HepG2 (cell line): ENCODE data around the gene XPR1. TPM values are rescaled to one million over a fixed set of nuclear protein-coding genes. Genes with fewer than 3 reads are reported as not detected.

Source experiments
- ATAC-seq: fragments of 200-7000 bp; cut with Tn5 transposase; 3 replicates; pipeline ENCODE4 v1.9.1; 2020; ENCODE audit warnings: mild to moderate bottlenecking, moderate library complexity
- BruUV-seq: library from RNA; stranded (reverse); fragments of 400-500 nt; replicated peaks from 2 replicates; lab custom pipeline; 2021; lab: Mats Ljungman, UMichigan
- CTCF ChIA-PET: fragments of 300-600 bp; formaldehyde crosslinking; extraction: SDS; loops from one replicate; lab custom pipeline; 2021; ENCODE audit warnings: low total read pairs, inconsistent platforms, low intra/inter-chr PET ratio; lab: Yijun Ruan, JAX
- POLR2A ChIA-PET: fragments of 350-600 bp; sonication (Branson Sonifier 250); formaldehyde crosslinking; loops from one replicate; lab custom pipeline; 2020; ENCODE audit warnings: antibody characterized with exemption, inconsistent platforms; lab: Yijun Ruan, JAX
- DNase-seq: peaks from one replicate; pipeline ENCODE4 v3.0.0-alpha.2; 2015; ENCODE audit warnings: low spot score
- FAIRE-seq: peaks from 3 replicates; lab custom pipeline; 2011; peaks lifted over from hg19 to GRCh38; lab: Jason Lieb, UNC
- H2AFZ ChIP-seq: one replicate; pipeline ENCODE4 v1.6.1; 2011; ENCODE audit warnings: low read length, inconsistent platforms
- H3K27ac ChIP-seq: fragments of 300-600 bp; 3 replicates; pipeline ENCODE4 v1.8.0; 2011; ENCODE audit warnings: mixed run types, mild to moderate bottlenecking, mixed read lengths, low read length, inconsistent platforms; ENCODE audit not compliant: insufficient read depth; ENCODE audit errors: extremely low read length
- H3K27me3 ChIP-seq, 2 experiments: fragments of 200-600 bp in 1 of 2; 2 replicates in 1 of 2; 3 replicates in 1 of 2; pipeline versions ENCODE4 v1.6.0 to v1.8.0; 2011; ENCODE audit warnings: low read length in 2 of 2, mild to moderate bottlenecking in 2 of 2, moderate library complexity in 2 of 2, inconsistent platforms in 1 of 2; ENCODE audit not compliant: insufficient read depth in 2 of 2, control insufficient read depth in 1 of 2
- H3K36me3 ChIP-seq, 2 experiments: fragments of 200-600 bp in 1 of 2; replicated peaks in 1 of 2; 2 replicates in 1 of 2; 3 replicates in 1 of 2; pipeline versions ENCODE4 v1.5.1 to v1.8.0; 2011; ENCODE audit warnings: low read length in 2 of 2, inconsistent platforms in 1 of 2; ENCODE audit not compliant: insufficient read depth in 2 of 2, control insufficient read depth in 1 of 2
- H3K4me1 ChIP-seq: 2 replicates; pipeline ENCODE4 v1.5.1; 2012; ENCODE audit warnings: low read length, inconsistent platforms; ENCODE audit not compliant: insufficient read depth
- H3K4me2 ChIP-seq: 2 replicates; pipeline ENCODE4 v1.6.0; 2011; ENCODE audit warnings: low read depth, low read length, inconsistent platforms
- H3K4me3 ChIP-seq, 3 experiments: fragments of 200-600 bp in 1 of 3; sonication (generic), shearing (Covaris generic) in 1 of 3; replicated peaks in 1 of 3; 2 replicates each; pipeline ENCODE4 v1.5.1; 2011 to 2016; ENCODE audit warnings: low read length in 3 of 3, inconsistent platforms in 2 of 3, low read depth in 2 of 3, mild to moderate bottlenecking in 2 of 3, control low read depth in 1 of 3, mixed read lengths in 1 of 3; ENCODE audit not compliant: insufficient read depth in 1 of 3
- H3K79me2 ChIP-seq: one replicate; pipeline ENCODE4 v1.6.1; 2011; ENCODE audit warnings: low read length, inconsistent platforms; ENCODE audit not compliant: insufficient read depth
- H3K9ac ChIP-seq: 2 replicates; pipeline ENCODE4 v1.6.0; 2011; ENCODE audit warnings: mild to moderate bottlenecking, low read depth, low read length, inconsistent platforms; ENCODE audit not compliant: insufficient read depth
- H3K9me3 ChIP-seq: 2 replicates; pipeline ENCODE4 v1.5.1; 2012; ENCODE audit warnings: mild to moderate bottlenecking, low read length
- H4K20me1 ChIP-seq: 2 replicates; pipeline ENCODE4 v1.6.0; 2011; ENCODE audit warnings: inconsistent platforms, mild to moderate bottlenecking, low read length, moderate library complexity; ENCODE audit not compliant: insufficient read depth
- AKAP8 ChIP-seq: sonication (generic); formaldehyde crosslinking; IDR thresholded peaks from 2 replicates; pipeline ENCODE4 v1.5.1; 2020; ENCODE audit warnings: mild to moderate bottlenecking, missing genetic modification reagents
- ARID3A ChIP-seq: IDR thresholded peaks from 2 replicates; pipeline ENCODE4 v1.6.1; 2012; ENCODE audit warnings: low read depth, low read length, improper control_type of control experiment
- ELK4 ChIP-seq: sonication (generic); formaldehyde crosslinking; IDR thresholded peaks from 2 replicates; pipeline ENCODE4 v1.9.0; 2021; ENCODE audit warnings: missing genetic modification reagents, borderline replicate concordance
- ERF ChIP-seq: IDR thresholded peaks from 2 replicates; pipeline ENCODE4 v1.6.1; 2018; ENCODE audit warnings: missing biosample characterization, missing genetic modification reagents
- KDM6A ChIP-seq: IDR thresholded peaks from 2 replicates; pipeline ENCODE4 v1.6.1; 2016; ENCODE audit warnings: low read depth
- MIER3 ChIP-seq: IDR thresholded peaks from 2 replicates; pipeline ENCODE4 v1.6.1; 2016; ENCODE audit warnings: missing compliant biosample characterization, borderline replicate concordance
- NFIC ChIP-seq: IDR thresholded peaks from 2 replicates; pipeline ENCODE4 v1.6.1; 2012; ENCODE audit warnings: mild to moderate bottlenecking, low read length, inconsistent platforms
- PCBP1 ChIP-seq: fragments of 200-400 bp; formaldehyde crosslinking; IDR thresholded peaks from 2 replicates; pipeline ENCODE4 v1.6.1; 2017; ENCODE audit warnings: mild to moderate bottlenecking, low read depth, low read length, borderline replicate concordance
- SRY ChIP-seq: sonication (generic); formaldehyde crosslinking; IDR thresholded peaks from 2 replicates; pipeline ENCODE4 v1.8.0; 2022; ENCODE audit warnings: mild to moderate bottlenecking, missing genetic modification reagents
- UBTF ChIP-seq: sonication (generic); formaldehyde crosslinking; IDR thresholded peaks from 2 replicates; pipeline ENCODE4 v1.4.0; 2020; ENCODE audit warnings: mild to moderate bottlenecking, missing genetic modification reagents
- ZHX2 ChIP-seq, 2 experiments: sonication (generic) in 1 of 2; formaldehyde crosslinking in 1 of 2; IDR thresholded peaks; 2 replicates each; pipeline versions ENCODE4 v1.6.1 to v1.9.0; 2014 to 2022; ENCODE audit warnings: antibody characterized with exemption in 1 of 2, borderline replicate concordance in 1 of 2, inconsistent platforms in 1 of 2, low read depth in 1 of 2, missing genetic modification reagents in 1 of 2
- ZNF160 ChIP-seq: sonication (generic); formaldehyde crosslinking; IDR thresholded peaks from 2 replicates; pipeline ENCODE4 v1.8.0; 2022; ENCODE audit warnings: mild to moderate bottlenecking, inconsistent platforms, missing genetic modification reagents
- ZNF563 ChIP-seq: sonication (generic); formaldehyde crosslinking; IDR thresholded peaks from 2 replicates; pipeline ENCODE4 v1.8.0; 2022; ENCODE audit warnings: mild to moderate bottlenecking, moderate library complexity, missing genetic modification reagents
- ZSCAN25 ChIP-seq: sonication (generic); formaldehyde crosslinking; IDR thresholded peaks from 2 replicates; pipeline ENCODE4 v1.8.0; 2022; ENCODE audit warnings: mild to moderate bottlenecking, missing genetic modification reagents
- WGBS: methylation state at CpG from one replicate; pipeline ENCODE4 v1.1.6; 2017; ENCODE audit warnings: low lambda C conversion rate; 5-methylcytosine and 5-hydroxymethylcytosine counted together
- in situ Hi-C: cut with HindIII; loops from 2 replicates; pipeline ENCODE4 v1.10.0; 2017; ENCODE audit warnings: low pct_unique_long_range_greater_than_20kb; ENCODE audit not compliant: extremely low pct_ligation_motif_present
- intact Hi-C: fragments of 100-400 bp; cut with micrococcal nuclease; formaldehyde crosslinking; loops from one replicate; pipeline ENCODE4 v1.10.0; 2022; ENCODE audit not compliant: unreplicated experiment
- polyA plus RNA-seq, 8 experiments: library from polyadenylated mRNA; depleted of rRNA in 3 of 8; stranded (reverse) in 7 of 8; unstranded in 1 of 8; fragments of >200 nt; fragmentation: Illumina TruSeq in 4 of 8; extraction: Trizol in 4 of 8; gene quantifications; 2 replicates each; pipeline versions ENCODE4 v1.2.1 to v1.2.3, GENCODE V29; 2011 to 2016; ENCODE audit warnings: low read depth in 4 of 8, missing spikeins in 1 of 8, mixed read lengths in 1 of 8; ENCODE audit not compliant: insufficient read depth in 1 of 8
- total RNA-seq, 5 experiments: library from RNA; depleted of rRNA; stranded (reverse); fragments of >200 nt; fragmentation: Illumina TruSeq; extraction: Trizol; gene quantifications; 2 replicates each; pipeline ENCODE4 v1.2.3, GENCODE V29; 2016; ENCODE audit warnings: low read depth in 1 of 5

Gene XPR1
- total and polyA plus RNA-seq, 2 of the 13 experiments (the other 11 are each of a cell fraction or from before 2014, with no cell fraction given): 22.3 to 23.6 TPM

GRCh38 chr1:180860535-180860934 lies 228.7 kb downstream of the XPR1 start:
- CTCF ChIA-PET: interaction anchor here (0.7 kb wide), 1 partner anchor 345 kb away, joined by 3 read pairs; no protein-coding TSS in a partner anchor
- no peaks in the 10 kb centered on the region for H3K36me3 ChIP-seq
- H3K9me3 ChIP-seq: no peaks in the 10 kb centered on the region
- H3K27me3 ChIP-seq: no peaks in the 10 kb centered on the region
- H3K4me1 ChIP-seq: no peaks in the 10 kb centered on the region
- H3K27ac ChIP-seq: no peak overlapping the region
- intact Hi-C loops (loop anchor here (5.0 kb wide), 4 partner anchors 83 to 343 kb away; partner anchors contain the start of gene XPR1), in situ Hi-C loops (loop anchor here (5.0 kb wide), 1 partner anchor 343 kb away; no protein-coding TSS in a partner anchor)
- DNase-seq (no peak), FAIRE-seq (no peak), ATAC-seq (no peak)
- BruUV-seq: no TSS peak
- no peak overlapping the region for H2AFZ ChIP-seq
- H3K4me2 ChIP-seq: no peak overlapping the region
- H3K79me2 ChIP-seq: no peaks in the 10 kb centered on the region
- H4K20me1 ChIP-seq: no peaks in the 10 kb centered on the region
- POLR2A ChIA-PET: no interaction called here
- H3K4me3 ChIP-seq: no peak overlapping the region
- 84% methylated on average over 2 of the region's 2 CpGs for WGBS
- no peak overlapping the region for H3K9ac ChIP-seq
- TF ChIP-seq AKAP8 (CRISPR knock-in tag): no peak
- no peak for TF ChIP-seq KDM6A (CRISPR knock-in tag)
- TF ChIP-seq MIER3: no peak
- no peak for TF ChIP-seq NFIC
- TF ChIP-seq ARID3A: no peak
- TF ChIP-seq ZHX2 (IDR thresholded peaks at IDR 0.05; ENCODE audit: low read depth): no peak
- no peak for TF ChIP-seq ZHX2 (CRISPR knock-in tag; IDR thresholded peaks at IDR 0.05; ENCODE audit: borderline replicate concordance)
- TF ChIP-seq ZNF160 (CRISPR knock-in tag): no peak
- TF ChIP-seq UBTF (CRISPR knock-in tag): no peak
- no peak for TF ChIP-seq SRY
- TF ChIP-seq ERF (CRISPR knock-in tag): no peak
- TF ChIP-seq ELK4 (CRISPR knock-in tag): no peak
- no peak for TF ChIP-seq PCBP1
- no peak for TF ChIP-seq ZSCAN25 (CRISPR knock-in tag)
- no peak for TF ChIP-seq ZNF563 (CRISPR knock-in tag)
